Stromal cell of bone marrow (primary cell): Measurements from ENCODE around the gene MCTP1.

Source experiments
- DNase-seq: peaks from one replicate; pipeline ENCODE4 v3.0.0-alpha.2; 2012; ENCODE audit warnings: low read depth

Gene MCTP1

DNA sequence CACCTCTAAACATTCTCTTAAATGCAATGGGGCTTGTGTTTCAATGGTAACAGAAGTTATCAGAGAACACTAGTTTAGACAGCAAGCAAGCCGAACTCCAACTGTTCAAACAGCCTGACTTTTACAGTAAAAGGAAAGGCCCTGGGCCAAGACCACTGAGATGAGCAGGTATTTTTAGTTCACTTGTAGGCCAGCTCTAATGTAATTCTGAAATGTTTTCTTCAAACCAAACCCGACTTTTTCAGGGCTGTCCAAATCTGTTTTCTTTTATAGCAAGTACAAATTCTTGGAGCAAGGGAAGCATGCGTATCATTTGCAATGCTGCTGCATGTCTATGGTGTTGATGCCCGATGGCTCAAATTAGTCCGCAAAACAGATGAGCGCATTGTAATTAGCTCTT lies 473.6 kb downstream of the MCTP1 start:
- DNase-seq: no peak

DNA sequence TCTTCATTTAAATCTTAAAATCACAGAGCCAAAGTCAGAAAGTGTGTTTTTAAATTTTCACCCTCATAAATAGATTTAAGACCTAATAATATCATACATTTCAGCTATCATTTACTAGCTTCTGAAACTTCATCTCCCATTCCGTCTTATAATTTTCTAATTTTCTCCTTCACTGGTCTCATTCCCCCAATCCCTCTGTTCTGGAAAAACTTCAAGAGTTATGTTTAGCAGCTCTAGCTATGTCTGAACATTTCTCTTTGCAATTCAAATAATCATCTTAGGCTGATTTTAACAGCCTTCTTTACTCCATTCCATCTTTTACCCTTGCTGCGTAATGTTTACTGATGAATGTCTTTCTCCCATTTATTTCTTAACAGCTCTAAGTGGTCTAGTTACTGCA lies 474.0 kb downstream of the MCTP1 start:
- no peak for DNase-seq

DNA sequence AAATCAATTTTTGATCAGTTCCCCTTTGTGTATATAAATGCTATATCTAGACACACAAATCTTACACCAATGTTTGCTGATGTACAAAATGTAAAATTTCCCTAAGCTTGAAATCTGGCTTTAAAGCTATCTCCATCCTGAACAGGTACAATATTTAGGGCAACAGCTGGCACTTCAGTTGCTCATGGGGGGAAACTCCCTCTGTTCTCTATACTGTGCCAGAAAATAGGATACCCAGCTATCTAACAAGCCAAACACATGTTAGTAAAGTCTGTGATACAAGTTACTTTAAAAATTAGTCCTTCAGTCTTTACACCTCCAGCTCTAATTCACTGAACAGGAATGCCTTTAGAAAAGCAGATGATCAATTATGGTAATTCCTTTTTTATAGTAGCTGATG lies 474.6 kb downstream of the MCTP1 start:
- no peak for DNase-seq

DNA sequence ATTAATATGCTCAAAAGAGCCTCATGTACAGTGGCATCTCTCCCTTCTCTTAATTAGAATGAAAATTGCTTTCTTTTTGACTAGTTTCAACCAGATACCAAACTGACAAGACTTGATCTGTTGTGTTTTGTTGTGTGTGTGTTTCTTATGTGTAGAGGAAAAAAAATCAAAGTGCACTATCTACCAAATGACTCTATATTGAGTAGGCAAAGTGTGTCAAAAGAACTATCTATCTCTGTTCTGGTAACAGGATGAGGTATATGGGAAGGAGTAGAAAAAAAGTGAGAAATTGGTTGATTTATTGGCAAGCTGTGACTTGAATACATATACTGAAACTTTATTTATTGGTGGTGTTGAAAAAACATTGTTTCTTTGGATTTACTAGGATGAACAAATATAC lies 476.4 kb downstream of the MCTP1 start:
- no peak for DNase-seq

DNA sequence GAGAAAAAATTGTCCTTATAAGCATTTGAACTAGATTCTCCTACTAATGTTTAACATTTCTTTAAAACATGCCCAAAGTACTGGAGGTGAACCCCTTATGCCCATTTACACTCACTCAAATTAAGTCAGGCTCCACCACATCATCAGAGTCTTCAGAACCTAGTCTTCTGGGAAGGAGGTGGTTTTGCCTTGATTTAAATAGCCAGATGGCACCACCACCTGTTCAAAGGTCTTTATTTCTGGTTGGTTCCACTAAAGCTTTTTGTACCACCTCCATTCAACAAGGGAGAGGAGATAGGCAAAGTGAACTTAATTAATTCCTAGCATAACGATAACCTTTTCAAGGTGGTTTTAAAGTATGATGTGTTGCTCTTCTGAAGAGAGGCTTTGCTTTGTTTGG lies 476.9 kb downstream of the MCTP1 start:
- no peak for DNase-seq

DNA sequence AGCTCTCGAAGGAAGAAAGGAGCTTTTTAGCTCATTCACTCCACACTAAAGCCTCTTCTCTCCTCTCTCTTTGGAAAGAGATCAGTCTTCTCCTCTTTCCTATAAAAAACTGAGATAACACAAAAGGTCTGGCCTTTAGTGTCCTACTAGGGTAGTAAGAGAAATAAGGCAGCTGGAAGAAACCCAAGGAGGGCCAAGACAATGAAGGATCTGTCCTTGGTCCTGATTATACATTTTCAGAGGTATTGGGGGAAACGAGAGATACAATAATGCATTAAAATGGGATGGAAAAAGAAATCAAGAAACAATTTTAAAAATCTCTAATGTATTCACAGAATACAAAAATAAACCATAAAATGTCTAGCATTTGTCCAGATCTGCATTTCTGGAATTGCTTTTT lies 482.4 kb downstream of the MCTP1 start:
- peak; percentile 2 for DNase-seq

DNA sequence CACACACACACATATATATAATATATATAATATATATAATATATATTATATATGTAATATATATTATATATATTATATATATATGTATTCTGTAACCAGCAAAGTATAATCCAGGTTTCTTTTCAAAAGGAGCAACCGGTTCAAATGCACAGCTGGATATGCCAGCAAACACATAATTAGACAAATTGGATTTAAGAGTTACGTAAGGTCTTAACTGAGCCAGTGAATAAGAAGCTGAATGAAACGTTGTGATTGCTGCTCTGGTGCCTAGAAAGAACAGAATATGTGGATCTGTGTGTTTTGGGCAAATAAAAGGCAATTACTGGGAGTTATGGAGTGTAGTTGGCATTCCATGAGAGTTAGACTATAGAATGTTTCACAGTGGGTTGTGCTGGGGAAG lies 488.3 kb downstream of the MCTP1 start:
- no peak for DNase-seq

DNA sequence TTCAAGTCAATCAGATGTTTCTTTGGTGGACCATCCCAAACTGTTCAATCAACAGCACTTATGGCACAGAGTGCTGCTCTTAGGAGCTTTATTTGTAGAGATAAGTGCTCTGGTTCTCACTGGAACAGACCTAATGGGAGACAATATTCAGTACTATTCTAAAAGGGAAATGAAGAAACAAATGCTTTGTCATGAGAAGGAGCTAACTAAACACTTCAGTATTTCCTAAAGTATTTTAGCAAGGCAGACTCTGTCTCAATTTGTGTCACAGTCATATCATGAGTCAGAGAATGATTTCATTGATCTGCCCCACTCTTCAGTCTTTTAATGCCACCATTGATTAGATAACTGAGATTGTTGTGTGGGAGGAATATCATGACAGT lies 491.1 kb downstream of the MCTP1 start:
- peak; percentile 26 for DNase-seq

DNA sequence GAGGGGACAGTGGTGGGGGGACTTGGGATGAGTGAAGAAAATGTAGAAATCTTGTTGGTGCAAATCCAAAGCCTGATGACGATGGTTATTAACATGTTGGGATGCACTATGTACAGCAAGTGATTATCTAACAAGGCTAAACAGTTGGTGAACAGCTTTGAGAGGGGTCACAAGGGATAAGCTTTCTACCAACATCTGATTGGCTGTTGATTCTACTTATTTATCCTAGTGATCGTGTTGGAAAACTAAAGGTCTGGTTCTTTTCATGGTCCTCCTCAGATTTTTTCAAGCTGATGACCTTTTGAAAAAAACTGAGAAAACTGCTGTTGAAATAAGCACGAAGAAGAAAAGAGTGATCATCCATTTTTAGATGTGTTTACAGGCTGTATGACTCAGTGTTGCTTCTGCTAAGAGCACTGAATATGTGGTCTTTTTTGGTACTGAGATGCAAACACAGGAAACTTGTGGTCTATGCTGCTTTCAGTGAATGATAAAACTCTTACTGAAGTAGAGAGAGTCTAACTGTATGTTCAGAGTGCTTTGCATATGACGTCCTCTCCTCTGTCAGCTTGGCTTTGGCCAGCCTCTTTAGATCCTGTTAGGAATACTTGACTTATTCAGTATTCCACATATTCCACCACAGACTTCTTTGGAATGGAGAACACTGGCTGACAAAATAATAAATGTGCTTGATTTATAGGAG lies 491.6 kb downstream of the MCTP1 start:
- peak; percentile 65 for DNase-seq

DNA sequence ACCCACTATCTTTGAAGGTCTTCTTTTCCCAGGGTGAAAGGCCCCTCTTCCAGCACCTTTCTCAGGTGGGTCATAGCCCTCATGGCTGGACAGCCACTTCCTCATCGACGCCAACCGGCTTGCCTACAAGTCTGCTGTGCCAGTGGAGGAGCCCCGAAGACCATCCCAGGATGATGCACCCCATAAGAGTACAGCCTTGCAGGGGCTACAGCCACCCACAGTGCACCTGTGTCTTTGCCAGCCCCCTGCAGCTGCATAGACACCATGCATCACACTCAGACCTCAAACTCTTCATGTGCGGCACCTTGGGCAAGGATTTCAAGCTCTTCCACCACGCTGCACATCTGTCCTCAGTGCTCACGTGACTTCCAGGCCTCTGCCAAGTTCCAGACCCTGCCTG lies 493.1 kb downstream of the MCTP1 start:
- DNase-seq: no peak

DNA sequence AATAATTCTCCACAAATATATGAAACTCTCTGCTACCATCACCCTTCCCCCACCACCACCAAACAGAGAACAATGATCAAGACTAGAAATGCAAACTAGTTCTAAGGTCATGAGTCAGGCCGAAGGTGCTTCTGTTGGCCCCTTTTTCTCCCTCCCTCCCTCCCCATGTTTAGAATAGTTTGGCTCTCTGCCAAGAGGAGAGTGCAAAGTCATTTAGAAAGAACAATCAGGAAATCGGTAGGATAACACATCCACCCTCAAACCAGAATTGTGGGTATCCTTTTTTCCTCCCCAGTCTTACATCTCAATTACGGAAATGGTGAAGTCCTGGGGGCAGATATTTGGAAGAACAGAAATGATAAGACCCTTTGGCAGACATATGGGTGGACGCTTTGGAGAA lies 496.4 kb downstream of the MCTP1 start:
- DNase-seq: no peak

DNA sequence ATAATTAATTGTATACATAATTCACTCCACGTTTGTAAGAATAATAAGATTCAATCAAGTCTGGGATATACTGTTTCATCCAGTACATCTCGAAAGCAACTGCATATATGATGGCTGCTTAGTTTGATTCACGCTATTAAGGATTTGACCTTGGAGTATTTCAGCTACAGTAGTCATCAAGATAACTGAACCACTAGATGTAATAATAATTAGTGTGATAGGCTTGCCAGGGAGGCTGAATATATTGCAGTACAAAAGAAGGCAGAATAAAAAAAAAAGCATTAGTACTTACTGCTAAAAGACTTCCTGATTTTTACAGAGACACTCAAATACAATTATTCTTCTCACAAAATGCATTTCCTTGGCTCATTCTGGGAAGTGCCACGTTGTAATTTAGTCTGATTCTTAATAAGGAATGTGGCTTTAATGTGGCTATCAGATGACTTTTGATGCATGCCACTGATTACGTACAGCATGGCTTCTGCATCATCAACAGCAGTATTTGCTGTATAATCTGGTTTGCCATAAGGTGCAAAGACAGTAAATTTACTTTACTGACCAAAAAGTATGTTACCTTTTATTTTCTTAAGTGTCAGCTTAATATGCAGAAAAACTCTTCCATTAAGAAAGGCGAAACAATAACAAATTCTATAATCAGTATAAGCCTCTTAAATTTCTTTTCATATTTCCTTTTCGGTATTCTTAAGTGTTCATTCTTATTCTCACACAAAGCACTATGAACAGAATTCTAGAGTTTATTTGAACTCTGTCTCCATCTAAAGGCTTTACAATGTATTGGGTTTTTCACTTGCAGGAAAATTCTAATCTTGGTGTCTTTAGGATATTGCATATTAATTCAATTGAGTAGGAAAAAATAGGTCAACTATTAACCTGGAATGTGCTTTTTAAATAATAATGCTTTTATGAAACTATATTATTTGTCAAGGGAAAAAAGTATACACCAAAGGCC lies 500.1 kb downstream of the MCTP1 start:
- peak; percentile 3 for DNase-seq

DNA sequence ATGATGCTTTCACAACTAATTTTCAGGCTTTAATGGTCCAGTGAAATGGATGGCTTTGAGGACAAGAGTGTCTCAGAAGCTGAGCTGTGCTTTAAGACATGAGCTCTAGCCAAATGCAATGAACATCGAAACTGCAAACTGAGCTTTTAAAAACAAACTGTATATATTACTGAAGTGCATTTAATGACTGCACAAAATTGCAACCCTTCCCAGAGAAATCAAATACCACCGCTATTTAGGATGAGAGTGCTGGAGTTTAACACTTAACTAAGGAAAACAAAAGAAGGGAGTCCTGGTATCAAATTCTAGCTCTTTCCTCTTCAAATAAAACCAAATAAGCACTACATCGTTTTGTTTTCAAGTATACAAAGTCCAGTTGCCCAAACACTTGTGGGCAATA lies 502.5 kb downstream of the MCTP1 start:
- DNase-seq: no peak

DNA sequence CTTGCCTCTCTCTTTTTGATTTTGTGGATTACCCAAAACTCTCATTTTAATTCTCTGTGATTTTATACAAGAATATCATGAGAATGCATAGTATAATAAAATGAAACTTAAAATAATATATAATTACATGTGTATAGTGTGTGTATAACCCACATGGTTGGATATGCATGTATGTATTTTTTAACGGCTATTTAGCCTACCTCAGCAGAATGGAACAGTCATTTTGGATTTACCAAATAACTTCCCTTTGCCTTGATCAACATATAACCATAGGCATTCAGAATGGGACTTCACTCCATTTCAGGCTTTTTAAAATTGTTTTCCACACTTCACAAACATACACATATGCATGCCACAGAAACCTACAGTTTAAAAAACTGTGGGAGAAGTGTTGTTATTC lies 505.2 kb downstream of the MCTP1 start:
- DNase-seq: no peak

DNA sequence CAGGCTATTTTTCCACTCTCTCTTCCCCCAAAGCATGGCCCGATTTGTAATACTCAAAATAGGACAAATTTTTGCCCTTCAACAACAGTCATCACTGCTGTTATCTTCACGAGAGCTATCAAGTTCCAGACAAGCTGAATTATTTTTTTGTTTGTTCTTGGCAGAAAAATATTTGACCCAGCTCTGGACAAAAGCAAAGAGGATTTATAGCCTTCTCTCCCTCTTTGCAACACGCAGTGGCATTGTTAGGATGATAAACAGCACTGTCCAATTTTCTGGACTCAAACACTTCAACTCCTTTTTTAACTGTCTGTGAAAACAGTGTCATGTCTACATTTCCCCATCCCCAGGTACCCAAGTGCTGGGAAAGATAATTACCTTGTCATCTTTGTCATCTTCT lies 506.2 kb downstream of the MCTP1 start:
- DNase-seq: no peak

DNA sequence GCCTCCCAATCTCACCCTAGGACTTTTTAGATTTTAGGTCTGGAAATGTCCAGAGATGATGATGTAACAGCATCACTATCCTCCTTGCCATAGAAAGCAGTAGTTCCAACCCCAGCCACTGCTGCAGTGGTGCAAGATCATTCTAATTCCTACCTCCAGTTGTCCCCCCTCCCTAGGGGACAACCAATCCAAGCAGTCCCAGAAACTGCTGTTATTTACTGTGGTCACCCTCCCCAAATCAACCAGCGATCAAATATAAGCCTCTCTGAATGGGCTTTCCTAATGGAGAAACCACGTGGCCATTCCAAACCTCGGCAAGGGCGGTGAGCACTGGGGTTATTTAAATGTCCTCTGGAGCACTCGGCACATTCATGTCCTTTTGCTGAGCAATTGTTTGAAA lies 506.6 kb downstream of the MCTP1 start:
- no peak for DNase-seq

DNA sequence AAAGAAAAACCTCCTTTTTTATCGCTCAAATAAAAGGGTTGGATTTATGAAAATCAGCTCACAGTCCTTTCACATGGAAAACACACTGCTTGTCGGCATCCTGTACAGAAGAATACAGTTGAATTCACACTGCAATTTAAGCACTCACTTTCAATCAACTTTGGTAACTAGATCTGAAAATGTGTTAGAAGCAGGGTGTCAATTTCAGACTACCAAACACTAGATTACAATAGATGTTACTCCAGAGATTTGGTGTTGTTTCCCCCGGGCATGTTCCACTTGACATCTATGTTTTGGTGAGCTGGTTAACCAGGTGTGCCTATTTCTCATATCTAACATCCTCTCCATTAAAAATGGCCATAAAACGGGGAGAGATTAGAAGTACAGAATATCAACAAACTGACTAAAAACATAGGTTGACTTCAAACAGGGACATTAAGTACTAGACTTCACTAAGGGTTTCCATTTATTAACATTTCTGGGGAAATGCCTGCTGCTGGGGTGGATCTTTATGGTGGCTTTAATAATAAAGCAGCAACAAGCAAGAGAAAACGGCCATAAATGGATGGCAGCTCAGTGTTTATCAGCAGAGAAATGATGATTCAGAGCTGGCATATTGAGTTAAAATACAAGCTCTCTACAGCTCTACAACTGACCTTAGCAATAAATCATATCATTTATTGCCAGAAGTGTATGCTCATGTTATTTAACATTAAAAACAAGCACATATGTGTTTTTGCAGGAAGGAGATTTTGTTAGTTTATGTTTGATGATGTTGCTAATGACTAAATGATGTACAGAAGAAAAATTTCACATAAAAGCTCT lies 507.6 kb downstream of the MCTP1 start:
- no peak for DNase-seq

DNA sequence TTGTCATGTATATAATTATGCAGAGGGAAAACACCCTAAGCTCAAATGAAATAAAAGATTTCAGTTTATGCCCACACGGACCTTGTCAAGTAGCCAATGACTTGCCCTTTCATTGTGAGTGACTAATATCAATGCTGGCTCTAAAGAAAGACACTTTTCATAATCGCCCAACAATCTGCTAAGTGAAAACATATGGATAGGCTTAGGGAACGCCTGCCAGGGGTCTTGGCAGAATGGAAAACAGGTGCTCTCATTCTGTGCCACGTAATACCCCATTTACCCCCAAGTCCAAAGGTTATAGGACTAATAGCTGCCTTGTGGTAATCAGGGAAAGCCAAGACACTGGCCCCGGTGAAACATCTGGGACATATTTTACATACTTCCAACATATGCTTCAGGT lies 508.7 kb downstream of the MCTP1 start:
- peak; percentile 26 for DNase-seq

DNA sequence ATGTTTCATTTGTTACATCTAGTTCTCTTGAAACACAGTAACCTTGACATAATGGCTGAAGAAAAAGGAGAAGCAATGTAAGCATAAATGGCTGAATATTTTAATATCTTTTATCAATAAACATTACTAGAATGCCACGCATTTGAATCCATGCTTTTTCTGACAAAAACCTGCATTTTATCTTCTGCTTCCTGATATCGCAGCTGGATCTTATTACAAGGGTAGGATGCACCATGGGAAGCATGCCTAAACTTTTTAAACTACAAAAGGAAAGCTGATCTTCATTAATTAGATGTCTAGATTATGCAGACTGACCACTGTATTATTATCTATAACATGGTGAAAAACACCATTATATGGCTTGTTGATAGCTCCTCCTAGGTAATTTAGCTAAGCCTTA lies 509.8 kb downstream of the MCTP1 start:
- DNase-seq: no peak

DNA sequence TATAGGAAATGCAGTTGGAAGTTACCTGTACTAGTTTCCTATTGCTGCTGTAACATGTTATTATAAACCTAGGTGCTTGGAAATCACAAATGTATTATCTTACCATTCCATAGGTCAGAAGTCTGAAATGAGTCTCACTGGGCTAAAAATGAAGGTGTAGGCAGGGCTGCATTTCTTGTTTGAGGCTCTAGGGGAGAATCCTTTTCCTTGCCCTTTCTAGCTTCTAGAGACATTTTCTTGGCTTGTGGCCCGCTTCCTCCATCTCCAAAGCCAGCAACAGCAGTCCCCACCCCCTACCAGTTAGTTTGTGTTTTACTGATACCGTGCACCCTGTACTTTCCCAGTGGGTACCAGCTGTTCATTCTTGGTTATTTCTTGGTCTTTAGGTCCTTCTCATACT lies 513.2 kb downstream of the MCTP1 start:
- DNase-seq: no peak

DNA sequence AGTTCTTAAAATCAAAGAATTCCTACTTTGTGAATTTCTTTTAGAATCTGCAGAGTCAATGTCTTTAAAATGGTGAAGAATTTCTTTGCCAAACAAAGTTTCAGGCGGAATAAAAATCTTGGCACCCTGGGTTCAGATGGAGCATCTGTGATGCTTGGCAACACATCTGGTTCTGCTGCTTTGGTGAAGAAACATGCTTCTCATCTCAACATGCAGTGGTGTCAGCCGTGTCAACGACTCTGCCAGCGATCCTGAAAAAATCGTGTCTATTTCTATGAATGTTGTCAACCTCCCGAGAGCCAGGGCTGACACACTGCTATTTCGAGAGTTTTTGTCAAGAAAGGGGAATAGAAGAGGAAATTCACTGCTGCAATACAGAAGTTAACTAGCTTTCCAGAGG lies 514.9 kb downstream of the MCTP1 start:
- no peak for DNase-seq

DNA sequence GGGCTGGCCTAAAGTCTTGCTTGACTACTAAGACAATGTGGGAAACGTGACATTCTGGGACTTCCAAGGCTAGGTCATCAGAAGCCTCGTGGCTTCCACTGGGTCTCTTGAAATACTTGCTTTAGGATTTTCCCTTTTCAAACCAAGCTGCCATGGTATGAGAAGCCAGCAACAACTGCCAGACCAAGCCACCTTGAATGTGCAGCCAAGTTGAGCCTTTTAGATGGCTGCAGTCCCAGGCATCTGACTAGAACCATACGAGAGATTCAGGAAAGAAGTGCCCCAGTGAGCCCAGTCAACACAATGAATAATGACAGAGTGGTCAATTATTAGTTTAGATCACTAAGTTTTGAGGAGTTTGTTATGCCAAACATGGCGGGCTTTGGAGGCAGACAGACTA lies 523.1 kb downstream of the MCTP1 start:
- no peak for DNase-seq

DNA sequence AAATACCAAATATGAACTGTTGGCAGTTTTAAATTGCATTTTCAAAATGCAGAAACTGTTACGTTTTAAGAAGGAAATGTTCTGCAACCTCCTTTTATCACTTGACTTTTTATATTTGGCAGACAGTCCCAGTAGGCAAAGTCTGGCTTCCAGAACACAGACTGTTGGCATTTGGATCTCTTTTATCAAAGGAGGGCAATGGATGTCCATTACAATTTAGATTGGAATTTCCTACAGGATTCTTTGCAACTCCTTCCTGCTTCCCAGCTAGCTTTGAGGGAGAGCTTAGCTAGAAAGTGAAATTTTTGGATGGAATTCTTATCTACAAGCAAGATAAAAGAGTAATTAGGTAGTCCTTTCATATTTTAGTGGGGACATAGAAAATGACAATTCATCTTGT lies 523.8 kb downstream of the MCTP1 start:
- DNase-seq: no peak
